GM18508 (cell line): ENCODE results near the gene TMEM196.
A peak's percentile ranks its signal among the peaks of the same experiment; 100 is the strongest.
"Not testable (repeated sequence)": the region's sequence is repeated elsewhere in the genome, so short reads cannot be mapped to it uniquely, and the experiment has no call there.

ENCODE experiments used
- ATAC-seq: cut with Tn5 transposase; IDR thresholded peaks from one replicate; pipeline ENCODE4 v1.9.1; 2021; ENCODE audit warnings: moderate number of reproducible peaks; ENCODE audit not compliant: insufficient read depth, unreplicated experiment

Gene TMEM196

DNA sequence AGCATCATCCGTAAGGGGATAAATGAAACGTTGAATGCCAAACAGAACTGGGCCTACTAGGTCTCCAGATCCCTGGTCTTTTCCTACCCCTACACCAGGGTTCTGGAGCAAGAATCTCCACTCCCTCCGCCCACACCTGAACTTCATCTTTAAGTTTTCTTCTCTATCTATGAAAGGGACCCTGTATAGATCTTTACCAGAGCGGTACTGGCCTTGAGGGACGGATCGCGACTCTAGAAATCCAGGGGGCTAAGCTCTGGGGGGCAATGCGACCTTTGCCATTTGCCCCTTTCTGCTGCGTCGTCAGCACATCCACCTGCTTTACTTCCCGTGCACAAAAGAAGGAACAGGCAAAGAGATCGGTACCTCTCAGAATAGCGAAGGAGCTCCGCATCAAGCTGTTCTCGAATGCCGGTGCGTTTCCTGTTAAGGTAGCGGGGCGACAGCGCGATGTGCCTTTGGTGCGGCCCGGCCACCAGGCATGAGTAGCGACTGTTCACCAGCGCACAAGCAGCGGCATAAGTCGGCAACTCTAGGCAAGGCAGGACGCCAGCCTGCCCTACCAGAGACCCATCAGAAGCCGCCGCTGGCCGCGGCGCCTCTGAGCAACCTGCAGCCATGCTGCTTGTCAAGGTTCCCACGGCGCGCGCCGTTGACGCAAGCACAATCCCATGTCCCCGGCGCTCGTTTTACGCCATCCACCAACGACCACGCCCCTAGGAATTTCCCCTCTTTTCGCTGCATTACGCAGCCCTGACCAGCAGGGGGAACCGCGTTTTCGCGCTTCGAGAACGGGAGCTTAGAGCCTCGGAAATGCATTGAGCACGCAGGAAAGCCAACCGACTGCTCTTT is 64.8 kb downstream of the TMEM196 start, which contains the start of gene POLR1F:
Gene POLR1F (minus strand): TSS at position 641 of the 852 bp plus-strand sequence. CDS start 21 bp downstream, at position 620.
- ATAC-seq: peak; percentile 89

DNA sequence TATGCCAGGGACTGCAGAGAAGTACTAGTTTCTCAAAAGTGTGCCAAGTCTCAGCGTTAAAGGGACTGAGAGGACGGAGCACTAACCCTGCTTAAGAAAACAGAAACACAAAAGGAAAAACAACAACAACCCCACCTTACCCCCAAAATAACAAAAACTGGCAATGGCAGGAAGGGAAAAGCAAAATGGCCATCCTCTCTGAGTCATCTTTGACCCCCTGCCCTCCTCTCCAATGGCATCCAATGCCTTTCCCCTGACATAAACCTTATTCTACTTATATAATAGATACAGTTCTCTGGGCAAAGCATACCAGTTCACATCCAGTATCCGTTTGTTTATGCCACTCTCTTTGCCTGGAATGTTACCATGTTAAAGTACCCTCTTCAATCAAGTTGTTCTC is 66.2 kb downstream of the TMEM196 start:
- no peak for ATAC-seq

DNA sequence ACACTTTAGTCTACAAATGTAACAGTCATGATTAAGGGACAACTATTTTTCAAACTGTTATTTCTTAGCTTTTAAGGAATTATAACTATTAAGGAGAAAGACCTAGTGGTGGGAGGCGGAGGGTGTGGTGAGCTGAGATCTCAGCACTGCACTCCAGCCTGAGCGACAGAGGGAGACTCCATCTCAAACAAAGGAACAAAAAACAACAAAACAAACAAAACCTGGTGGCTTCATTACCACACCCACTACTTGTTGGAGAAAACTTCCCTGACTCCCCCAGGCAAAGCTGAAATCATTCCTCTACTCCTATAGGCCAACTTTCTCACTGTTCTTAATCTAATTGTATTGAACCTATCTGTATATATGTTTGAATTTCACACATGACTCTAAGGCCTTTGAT is 67.8 kb downstream of the TMEM196 start:
- no peak for ATAC-seq

DNA sequence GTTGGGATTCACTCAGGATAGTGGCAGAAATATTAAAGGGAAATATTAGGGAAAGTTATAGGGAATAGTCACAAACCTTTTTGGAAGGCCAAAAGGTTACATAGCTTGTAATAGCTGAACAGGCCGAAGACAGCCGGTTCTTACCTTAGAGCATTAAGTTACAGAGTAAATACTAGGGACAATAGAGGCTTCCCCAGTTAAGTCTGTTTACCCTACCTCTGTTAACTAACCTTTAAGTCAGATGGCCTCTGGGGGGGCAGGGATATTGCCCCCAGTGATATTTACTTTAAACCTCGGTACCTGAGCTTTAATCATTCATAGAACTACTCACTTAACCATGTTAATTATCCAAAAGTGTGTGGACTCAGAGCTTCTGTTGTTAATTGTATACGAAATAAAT is 71.9 kb downstream of the TMEM196 start:
- ATAC-seq: no peak

DNA sequence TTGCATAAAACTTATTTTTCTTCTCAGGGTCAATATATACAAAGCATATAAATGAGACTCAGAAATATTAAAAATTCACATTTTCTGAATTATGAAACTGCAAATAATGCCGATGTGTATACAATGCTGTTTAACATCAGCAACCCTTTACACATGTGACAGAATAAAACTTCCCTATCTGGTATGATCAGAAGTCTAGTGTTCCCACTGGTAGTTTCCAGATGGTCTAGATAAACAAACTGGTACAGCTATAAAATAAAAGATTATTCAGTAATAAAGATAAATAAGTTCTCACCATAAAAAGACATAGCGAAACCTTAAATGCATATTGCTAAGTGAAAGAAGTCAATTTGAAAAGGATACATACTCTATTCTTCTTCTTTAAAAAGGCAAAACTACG is 72.5 kb downstream of the TMEM196 start:
- ATAC-seq: no peak

DNA sequence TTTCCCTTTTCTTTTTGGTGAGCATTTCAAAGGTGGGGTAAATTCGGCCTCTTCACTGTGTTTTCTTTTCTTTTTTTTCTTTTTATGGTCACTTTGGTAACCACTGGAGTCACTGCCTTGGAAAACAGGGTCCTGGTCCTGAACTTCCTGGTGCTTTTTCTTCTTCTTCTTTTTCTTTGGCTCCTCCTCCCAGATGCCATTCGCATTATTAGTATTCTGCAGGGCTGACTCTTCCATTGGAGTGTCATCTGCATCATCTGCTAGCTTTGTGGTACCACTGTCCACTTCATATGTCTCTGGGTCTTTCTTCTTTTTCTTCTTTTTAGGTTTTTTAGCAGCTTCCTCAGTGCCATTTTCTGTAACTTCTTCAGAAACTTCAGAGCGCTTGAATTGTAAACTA is 75.1 kb downstream of the TMEM196 start:
- no peak for ATAC-seq

DNA sequence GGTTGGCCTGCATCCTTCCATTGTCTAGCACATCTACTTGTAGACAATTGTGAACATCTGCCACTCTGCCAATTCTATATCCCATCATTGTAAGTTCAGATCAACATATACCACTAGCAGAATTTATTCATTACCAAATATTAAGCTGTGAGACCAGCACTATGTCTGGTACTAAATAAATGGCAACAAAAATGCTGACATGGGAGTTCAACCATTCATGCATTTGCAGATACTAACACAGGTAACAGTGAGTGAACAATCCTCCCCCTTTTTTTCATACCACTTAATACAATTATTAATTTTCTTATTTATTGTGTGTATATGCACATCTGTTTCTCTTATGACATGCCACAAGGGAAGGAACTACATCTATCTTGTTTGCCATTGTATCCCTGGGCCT is 76.5 kb downstream of the TMEM196 start:
- ATAC-seq: no peak

DNA sequence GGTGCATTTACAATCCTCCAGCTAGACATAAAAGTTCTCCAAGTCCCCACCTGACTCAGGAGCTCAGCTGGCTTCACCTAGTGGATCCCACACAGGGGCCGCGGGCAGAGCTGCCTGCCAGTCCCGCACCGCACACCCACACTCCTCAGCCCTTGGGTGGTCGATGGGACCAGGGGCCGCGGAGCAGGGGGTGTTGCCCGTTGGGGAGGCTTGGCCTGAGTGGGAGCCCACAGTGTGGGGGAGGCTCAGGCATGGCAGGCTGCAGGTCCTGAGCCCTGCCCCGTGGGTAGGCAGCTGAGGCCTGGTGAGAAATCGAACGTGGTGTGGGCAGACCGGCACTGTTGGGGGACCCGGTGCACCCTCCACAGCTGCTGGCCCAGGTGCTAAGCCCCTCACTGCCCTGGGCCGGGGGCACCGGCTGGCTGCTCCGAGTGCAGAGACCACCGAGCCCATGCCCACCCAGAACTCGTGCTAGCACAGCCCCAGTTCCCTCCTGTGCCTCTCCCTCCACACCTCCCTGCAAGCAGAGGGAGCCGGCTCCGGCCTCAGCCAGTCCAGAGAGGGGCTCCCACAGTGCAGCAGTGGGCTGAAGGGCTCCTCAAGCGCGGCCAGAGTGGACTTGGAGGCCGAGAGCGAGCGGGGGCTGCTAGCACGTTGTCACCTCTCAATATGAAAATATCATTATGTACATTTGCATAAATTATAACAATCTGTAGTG is 81.1 kb downstream of the TMEM196 start:
- ATAC-seq: no peak

DNA sequence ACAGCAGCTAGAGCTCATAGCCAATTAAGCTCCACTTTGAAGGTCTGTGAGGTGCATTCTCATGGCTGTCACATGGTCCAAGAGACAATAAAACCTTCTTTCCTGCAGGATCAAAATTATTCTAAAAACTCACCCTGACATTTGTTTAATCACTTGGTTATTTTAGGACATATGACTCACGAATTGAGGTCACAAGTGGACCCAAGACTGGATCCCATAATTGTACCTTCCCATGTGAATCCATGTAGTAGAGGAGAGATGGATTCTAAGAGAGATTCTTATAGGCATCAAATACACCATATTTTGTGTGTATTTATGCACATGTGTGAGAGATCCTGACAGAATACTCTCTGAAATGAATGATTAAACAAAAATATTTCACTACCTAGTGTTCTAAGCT is 82.7 kb downstream of the TMEM196 start:
- no peak for ATAC-seq

DNA sequence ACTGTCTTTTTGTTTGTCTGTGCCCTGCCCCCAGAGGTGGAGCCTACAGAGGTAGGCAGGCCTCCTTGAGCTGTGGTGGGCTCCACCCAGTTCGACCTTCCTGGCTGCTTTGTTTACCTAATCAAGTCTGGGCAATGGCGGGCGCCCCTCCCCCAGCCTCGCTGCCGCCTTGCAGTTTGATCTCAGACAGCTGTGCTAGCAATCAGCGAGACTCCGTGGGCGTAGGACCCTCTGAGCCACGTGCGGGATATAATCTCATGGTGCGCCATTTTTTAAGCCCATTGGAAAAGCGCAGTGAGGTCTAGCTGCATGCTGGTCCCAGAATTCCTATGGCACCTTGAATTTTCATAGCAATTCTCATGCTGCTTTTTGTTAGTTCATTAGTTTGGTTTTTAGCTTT is 84.3 kb downstream of the TMEM196 start:
- not testable (repeated sequence) for ATAC-seq

DNA sequence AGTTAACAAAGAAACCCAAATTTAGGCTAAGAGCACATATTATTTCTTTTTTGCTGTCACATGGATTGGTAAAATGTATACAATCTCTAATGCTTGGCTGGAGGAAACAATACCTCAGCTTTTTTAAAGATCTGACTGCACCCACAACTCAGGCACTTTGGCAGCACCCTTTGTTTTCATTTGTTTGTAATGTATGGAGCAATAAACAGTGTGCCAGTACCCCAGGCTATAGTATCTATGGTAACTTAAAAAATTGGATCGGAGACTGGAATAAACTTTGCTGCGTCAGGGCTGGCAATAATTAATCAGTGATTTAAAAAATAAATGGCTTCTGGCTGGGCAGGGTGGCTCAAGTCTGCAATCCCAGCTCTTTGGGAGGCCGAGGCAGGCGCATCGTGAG is 91.8 kb downstream of the TMEM196 start:
- no peak for ATAC-seq

DNA sequence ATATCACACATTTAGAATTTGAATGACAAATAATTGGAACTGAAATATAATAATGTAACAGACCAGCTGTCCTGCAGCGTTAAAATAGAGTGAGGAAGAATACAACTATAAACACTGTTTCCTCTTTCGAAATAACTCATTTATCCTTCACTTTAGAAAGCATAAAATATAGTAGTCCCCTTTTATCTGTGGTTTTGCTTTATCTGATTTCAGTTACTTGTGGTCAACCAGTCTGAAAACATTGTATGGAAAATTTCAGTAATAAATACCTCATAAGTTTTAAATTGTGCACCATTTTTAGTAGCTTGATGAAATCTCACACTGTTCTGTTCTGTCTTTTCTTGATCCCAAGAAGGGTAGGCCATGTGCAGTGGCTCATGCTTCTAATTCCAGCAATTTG is 96.2 kb downstream of the TMEM196 start:
- ATAC-seq: peak; percentile 97

DNA sequence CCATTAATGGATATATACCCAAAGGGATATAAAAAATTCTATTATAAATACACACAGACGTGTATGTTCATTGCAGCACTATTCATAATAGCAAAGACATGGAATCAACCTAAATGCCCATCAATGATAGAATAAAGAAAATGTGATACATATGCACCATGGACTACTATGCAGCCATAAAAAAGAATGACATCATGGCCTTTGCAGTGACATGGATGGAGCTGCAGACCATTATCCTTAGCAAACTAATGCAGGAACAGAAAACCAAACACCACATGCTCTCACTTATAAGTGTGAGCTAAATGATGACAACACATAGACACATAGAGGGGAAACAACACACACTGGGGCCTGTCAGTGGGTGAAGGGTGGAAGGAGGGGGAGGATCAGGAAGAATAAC is 97.6 kb downstream of the TMEM196 start:
- no peak for ATAC-seq

DNA sequence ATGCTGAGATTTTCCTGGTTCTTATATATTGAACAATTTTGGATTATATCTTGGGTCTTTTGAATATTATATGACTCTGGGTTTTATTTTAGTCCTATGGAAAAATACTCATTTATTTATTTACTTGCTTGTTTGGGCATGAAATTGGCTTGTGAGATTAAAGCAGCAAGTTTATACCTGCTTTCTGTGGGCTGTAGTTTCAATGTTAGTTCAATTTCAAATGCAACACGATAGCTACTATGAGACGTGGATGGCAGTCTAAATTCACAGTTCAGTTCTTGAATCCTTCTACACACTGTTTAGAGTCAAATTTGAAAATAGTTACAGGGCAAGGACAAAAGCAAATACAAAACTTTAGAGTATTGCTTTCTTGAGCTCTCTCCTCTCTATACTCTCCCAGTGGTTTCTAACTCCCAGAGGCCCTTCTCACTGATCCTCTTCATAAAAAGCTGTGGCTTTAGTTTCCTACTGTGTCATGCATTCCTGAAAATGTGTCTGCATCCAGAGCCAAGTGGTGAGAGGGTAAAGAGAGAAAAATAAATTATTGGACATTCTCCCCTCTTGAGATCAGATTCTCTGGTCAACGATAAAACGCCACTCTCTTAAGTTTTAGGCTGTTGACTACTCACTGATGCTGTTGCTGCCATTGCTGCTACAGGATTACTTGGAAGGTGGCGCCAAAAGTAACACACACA is 99.0 kb downstream of the TMEM196 start:
- ATAC-seq: no peak

DNA sequence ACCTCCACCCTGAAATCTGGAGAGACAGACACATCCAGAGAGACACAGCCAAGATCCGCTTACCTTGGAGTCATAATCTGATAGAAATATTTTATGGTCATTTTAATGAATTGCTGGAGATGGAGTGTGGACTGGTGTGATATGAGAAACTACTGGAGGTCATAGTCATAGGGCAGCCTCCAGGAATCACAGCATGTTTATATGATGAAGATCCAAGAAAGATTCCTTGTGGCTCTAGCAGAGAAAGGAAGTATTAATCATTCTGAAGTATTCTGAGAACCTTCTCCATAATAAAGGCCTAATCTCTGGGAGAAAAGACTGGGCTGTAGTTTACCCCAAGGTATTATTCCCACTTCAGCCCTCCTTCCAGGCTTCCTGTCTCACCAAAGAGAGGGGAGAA is 102.6 kb downstream of the TMEM196 start:
- ATAC-seq: no peak
